ENCODE data around the gene PRSS56.

PRSS56 gene

GRCh38 chr2:232519581-232520438, at the start of gene PRSS56:
TSS of gene PRSS56 (plus strand) at chr2:232520388. CDS start at chr2:232520599, 211 bp downstream.
- no peak for DNase-seq (ENCODE audit: low spot score)

- no peak for DNase-seq (ENCODE audit: low spot score)
Measured at GRCh38 chr2:232473467-232473890, 46.7 kb upstream of the PRSS56 start.

- DNase-seq (ENCODE audit: low spot score) = no peak
Measured at GRCh38 chr2:232476045-232476444, 44.1 kb upstream of the PRSS56 start.

- no peak for DNase-seq (ENCODE audit: low spot score)
Measured at GRCh38 chr2:232476791-232477190, 43.4 kb upstream of the PRSS56 start.

- DNase-seq (ENCODE audit: low spot score) = no peak
Measured at GRCh38 chr2:232477751-232478510, 42.3 kb upstream of the PRSS56 start.

- no peak for DNase-seq (ENCODE audit: low spot score)
Measured at GRCh38 chr2:232478571-232479340, 41.4 kb upstream of the PRSS56 start.

GRCh38 chr2:232479341-232480200, 40.6 kb upstream of the PRSS56 start:
- no peak for DNase-seq (ENCODE audit: low spot score)

- no peak for DNase-seq (ENCODE audit: low spot score)
Measured at GRCh38 chr2:232480201-232481190, 39.7 kb upstream of the PRSS56 start.

GRCh38 chr2:232481322-232482140, 38.7 kb upstream of the PRSS56 start:
- no peak for DNase-seq (ENCODE audit: low spot score)

- DNase-seq (ENCODE audit: low spot score) = no peak
Measured at GRCh38 chr2:232482301-232483238, 37.6 kb upstream of the PRSS56 start.

GRCh38 chr2:232483311-232483922, 36.8 kb upstream of the PRSS56 start:
- no peak for DNase-seq (ENCODE audit: low spot score)

- DNase-seq (ENCODE audit: low spot score) = no peak
Measured at GRCh38 chr2:232483923-232484627, 36.1 kb upstream of the PRSS56 start.

- DNase-seq (ENCODE audit: low spot score) = no peak
Measured at GRCh38 chr2:232484628-232485347, 35.4 kb upstream of the PRSS56 start.

- no peak for DNase-seq (ENCODE audit: low spot score)
Measured at GRCh38 chr2:232485348-232485756, 34.8 kb upstream of the PRSS56 start.

- DNase-seq (ENCODE audit: low spot score) = no peak
Measured at GRCh38 chr2:232485757-232486557, 34.2 kb upstream of the PRSS56 start.

All from AG20443 (cell line).